Activated naive CD4-positive, alpha-beta T cell treated with anti-CD3 and anti-CD28 coated beads, Interleukin-2, amount 10 ng/mL, durations not matched to agents 7 days and 5 days (primary cell): ENCODE measurements around the gene AP4B1.
A peak's percentile ranks its signal among the peaks of the same experiment; 100 is the strongest.

Experiments used
- CTCF ChIA-PET: fragments of 350-600 bp; sonication (Branson Sonifier 250); formaldehyde crosslinking; loops from one replicate; lab custom pipeline; 2021; ENCODE audit warnings: antibody characterized with exemption; lab: Charles Lee
- DNase-seq: peaks from one replicate; pipeline ENCODE4 v3.0.0-alpha.2; 2020
- H3K27ac Mint-ChIP-seq: one replicate; pipeline ENCODE4 v1.8.0; 2021; ENCODE audit warnings: mild to moderate bottlenecking, moderate library complexity, mixed read lengths
- H3K27me3 Mint-ChIP-seq: one replicate; pipeline ENCODE4 v1.8.0; 2021; ENCODE audit warnings: mild to moderate bottlenecking, mixed read lengths
- H3K36me3 Mint-ChIP-seq: one replicate; pipeline ENCODE4 v1.8.0; 2021; ENCODE audit warnings: mixed read lengths
- H3K4me1 Mint-ChIP-seq: one replicate; pipeline ENCODE4 v1.8.0; 2021; ENCODE audit warnings: mixed read lengths
- H3K4me3 Mint-ChIP-seq: one replicate; pipeline ENCODE4 v1.8.0; 2021; ENCODE audit warnings: mild to moderate bottlenecking, moderate library complexity, mixed read lengths
- H3K9me3 Mint-ChIP-seq: one replicate; pipeline ENCODE4 v1.8.0; 2021; ENCODE audit warnings: mixed read lengths

The AP4B1 gene

DNA sequence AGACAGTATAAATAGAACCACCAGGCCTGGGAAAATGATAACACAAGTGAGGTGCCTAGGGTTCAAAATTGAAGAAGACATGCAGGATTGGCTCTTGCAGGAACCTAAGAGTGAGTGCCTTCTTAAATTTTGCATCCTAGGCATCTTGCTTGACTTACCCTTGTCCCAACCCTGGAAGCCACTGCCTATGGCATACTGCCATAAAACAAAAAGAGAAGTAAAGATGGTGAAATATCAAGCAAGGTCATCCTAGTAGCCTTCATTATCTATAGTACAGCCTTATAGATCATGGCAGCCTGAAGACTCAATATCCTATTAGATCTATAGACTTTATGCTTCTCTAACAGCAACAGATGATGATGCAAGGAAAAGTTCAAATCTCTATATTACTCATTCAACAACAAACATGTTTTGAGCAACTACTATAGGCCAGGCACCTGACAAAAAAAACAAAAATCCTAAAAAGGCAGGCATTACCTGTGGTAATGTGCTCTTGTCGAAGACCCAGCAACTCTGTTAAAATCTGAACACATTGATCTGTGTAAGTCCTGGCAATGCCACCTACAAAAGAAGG lies 6.3 kb downstream of the AP4B1 start:
- no peaks in the 10 kb centered on the region for H3K9me3 Mint-ChIP-seq
- H3K36me3 Mint-ChIP-seq, result peaks cover 83% of the 10 kb centered on the region
- H3K4me1 Mint-ChIP-seq, result peaks cover 42% of the 10 kb centered on the region
- DNase-seq, result no peak
- CTCF ChIA-PET, result interaction anchor here (1.5 kb wide), 1 partner anchor 17 kb away, joined by 4 read pairs; no protein-coding TSS in a partner anchor
- H3K4me3 Mint-ChIP-seq, result no peak overlapping the region
- H3K27me3 Mint-ChIP-seq, result no peaks in the 10 kb centered on the region
- peak overlapping the region; percentile 62 for H3K27ac Mint-ChIP-seq

DNA sequence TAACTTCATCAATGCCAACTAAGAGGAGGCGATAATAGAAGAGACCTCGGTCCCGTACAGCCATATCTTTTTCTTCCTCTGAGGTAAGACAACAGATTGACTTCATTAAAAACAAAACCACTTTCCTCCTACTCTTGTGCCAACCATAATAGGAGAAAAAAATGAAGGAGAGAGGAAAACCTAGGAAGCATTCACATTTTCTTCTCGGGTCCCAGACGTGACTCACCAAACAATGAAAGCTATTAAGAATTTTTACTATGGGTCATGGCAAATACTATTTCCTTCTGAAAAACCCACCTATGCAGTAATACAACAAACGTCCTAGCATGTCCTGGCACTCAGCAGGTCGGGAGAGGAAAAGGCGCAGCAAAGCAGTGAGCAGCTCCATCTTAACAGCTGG lies 8.6 kb downstream of the AP4B1 start:
- Mint-ChIP-seq H3K36me3 (peaks cover 62% of the 10 kb centered on the region), H3K9me3 (no peaks in the 10 kb centered on the region), H3K27ac (no peak overlapping the region), H3K27me3 (no peaks in the 10 kb centered on the region), H3K4me3 (no peak overlapping the region), H3K4me1 (peaks cover 18% of the 10 kb centered on the region)
- no peak for DNase-seq
- CTCF ChIA-PET, result no interaction called here

DNA sequence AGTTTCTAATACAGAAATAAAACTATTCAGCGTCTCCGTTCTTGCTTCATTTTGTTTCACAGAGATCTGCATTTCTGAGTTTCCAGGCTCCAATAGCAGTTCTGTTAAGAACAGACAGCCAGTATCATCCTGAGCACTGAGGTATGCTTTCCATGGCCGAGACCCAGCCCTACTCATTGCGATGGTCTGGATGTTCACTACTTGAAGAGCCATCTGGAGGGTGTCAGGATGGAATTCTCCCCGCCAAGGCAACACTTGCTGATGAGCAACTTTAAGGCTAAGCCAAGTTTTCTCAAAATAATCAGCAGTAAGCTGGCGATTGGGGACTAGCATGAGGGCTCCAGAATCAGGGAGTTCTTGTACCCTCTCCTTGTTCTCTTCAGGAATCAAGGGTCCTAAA lies 9.5 kb downstream of the AP4B1 start:
- Mint-ChIP-seq H3K9me3 (no peaks in the 10 kb centered on the region), H3K4me1 (peaks cover 20% of the 10 kb centered on the region), H3K27me3 (no peaks in the 10 kb centered on the region), H3K4me3 (no peak overlapping the region), H3K27ac (no peak overlapping the region), H3K36me3 (peaks cover 54% of the 10 kb centered on the region)
- CTCF ChIA-PET, result no interaction called here
- DNase-seq, result no peak

DNA sequence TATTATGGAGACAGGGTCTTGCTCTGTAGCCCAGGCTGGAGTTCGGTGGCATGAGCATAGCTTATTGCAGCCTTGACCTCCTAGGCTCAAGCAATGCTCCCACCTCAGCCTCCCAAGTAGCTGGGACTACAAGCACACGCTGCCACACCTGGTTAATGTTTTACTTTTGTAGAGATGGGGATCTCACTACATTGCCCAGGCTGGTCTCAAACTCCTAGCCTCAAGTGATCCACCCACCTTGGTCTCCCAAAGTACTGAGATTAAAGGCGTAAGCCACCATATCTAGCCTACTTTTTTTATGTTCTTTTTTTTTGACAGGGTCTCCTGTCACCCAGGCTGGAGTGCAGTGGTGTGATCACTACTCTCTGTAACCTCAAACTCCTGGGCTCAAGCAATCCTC lies 11.3 kb downstream of the AP4B1 start:
- Mint-ChIP-seq H3K4me1 (peaks cover 15% of the 10 kb centered on the region), H3K27ac (no peak overlapping the region), H3K9me3 (no peaks in the 10 kb centered on the region), H3K36me3 (peaks cover 39% of the 10 kb centered on the region), H3K27me3 (no peaks in the 10 kb centered on the region), H3K4me3 (no peak overlapping the region)
- DNase-seq, result no peak
- CTCF ChIA-PET, result interaction anchor here (1.1 to 1.3 kb wide), 2 partner anchors 12 to 19 kb away, joined by 3 to 4 read pairs; no protein-coding TSS in a partner anchor

DNA sequence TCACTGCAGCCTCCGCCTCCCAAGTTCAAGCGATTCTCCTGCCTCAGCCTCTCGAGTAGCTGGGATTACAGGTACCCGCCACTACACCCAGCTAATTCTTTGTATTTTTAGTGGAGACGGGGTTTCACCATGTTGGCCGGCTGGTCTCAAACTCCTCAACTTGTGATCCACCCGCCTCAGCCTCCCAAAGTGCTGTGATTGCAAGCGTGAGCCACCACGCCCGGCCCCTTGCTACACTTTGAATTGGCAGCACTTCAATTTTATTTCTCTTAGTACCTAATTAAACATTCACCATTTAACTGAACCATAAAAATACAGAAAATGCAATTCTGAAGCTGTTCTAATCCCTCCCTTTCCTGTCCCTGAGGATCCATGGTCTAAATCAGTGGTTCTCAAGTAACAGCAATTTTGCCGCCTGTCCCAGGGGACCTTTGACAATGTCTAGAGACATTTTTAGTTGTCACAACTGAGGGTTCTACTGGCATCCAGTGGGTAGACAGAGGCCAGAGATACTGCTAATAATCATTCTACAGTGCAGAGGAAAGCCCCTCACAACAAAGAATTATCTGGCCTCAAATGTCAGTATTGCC lies 12.9 kb downstream of the AP4B1 start:
- Mint-ChIP-seq H3K9me3 (no peaks in the 10 kb centered on the region), H3K4me3 (no peak overlapping the region), H3K27me3 (no peaks in the 10 kb centered on the region), H3K27ac (no peak overlapping the region), H3K4me1 (peaks cover 27% of the 10 kb centered on the region), H3K36me3 (peaks cover 28% of the 10 kb centered on the region)
- CTCF ChIA-PET, result no interaction called here
- DNase-seq, result no peak

GRCh38 chr1:113890816-113891215 lies 13.8 kb downstream of the AP4B1 start:
- Mint-ChIP-seq H3K4me3 (no peak overlapping the region), H3K9me3 (no peaks in the 10 kb centered on the region), H3K36me3 (peaks cover 24% of the 10 kb centered on the region), H3K4me1 (peaks cover 34% of the 10 kb centered on the region), H3K27ac (no peak overlapping the region), H3K27me3 (no peaks in the 10 kb centered on the region)
- CTCF ChIA-PET, result no interaction called here
- DNase-seq, result no peak

GRCh38 chr1:113887402-113888175 lies 17.0 kb downstream of the AP4B1 start, which contains the start of gene BCL2L15:
Gene BCL2L15, minus strand, starts transcription at chr1:113887581. Its CDS starts 206 bp downstream, at chr1:113887375.
- peaks cover 39% of the 10 kb centered on the region for H3K4me1 Mint-ChIP-seq
- H3K4me3 Mint-ChIP-seq, result peak within 1 kb of the TSS; percentile 15
- CTCF ChIA-PET, result no interaction called here
- no peaks in the 10 kb centered on the region for H3K9me3 Mint-ChIP-seq
- no peak for DNase-seq
- peak within 1 kb of the TSS; percentile 22 for H3K27ac Mint-ChIP-seq
- no peaks in the 10 kb centered on the region for H3K27me3 Mint-ChIP-seq
- H3K36me3 Mint-ChIP-seq, result peaks cover 8% of the 10 kb centered on the region

- peaks cover 6% of the 10 kb centered on the region for H3K36me3 Mint-ChIP-seq
- H3K27me3 Mint-ChIP-seq, result no peaks in the 10 kb centered on the region
- peak overlapping the region; percentile 22 for H3K27ac Mint-ChIP-seq
- peaks cover 40% of the 10 kb centered on the region for H3K4me1 Mint-ChIP-seq
- no peaks in the 10 kb centered on the region for H3K9me3 Mint-ChIP-seq
- peak overlapping the region; percentile 15 for H3K4me3 Mint-ChIP-seq
- CTCF ChIA-PET, result no interaction called here
- no peak for DNase-seq
Measured at GRCh38 chr1:113886417-113887401, 17.9 kb downstream of the AP4B1 start.

- DNase-seq, result no peak
- Mint-ChIP-seq H3K4me1 (peaks cover 47% of the 10 kb centered on the region), H3K27ac (no peak overlapping the region), H3K4me3 (no peak overlapping the region), H3K9me3 (peaks cover 2% of the 10 kb centered on the region), H3K36me3 (peaks cover 16% of the 10 kb centered on the region), H3K27me3 (no peaks in the 10 kb centered on the region)
- CTCF ChIA-PET, result interaction anchor here (0.6 to 2.8 kb wide), 4 partner anchors 11 to 46 kb away, joined by 3 to 12 read pairs (median 4); partner anchors contain the start of gene AP4B1
Measured at GRCh38 chr1:113881661-113882060, 22.9 kb downstream of the AP4B1 start.

DNA sequence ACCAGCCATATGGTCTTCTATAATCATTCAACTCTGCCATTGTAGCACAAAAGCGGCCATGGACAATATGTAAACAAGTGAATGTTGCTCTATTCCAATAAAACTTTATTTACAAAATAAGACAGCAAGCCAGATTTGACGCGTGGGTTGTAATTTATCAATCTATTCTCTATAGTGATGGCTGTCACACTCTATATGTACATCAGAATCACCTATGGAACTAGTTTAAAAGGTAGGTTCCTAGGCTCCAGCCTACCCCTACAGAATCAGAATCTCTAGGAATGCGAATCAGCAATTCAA lies 24.9 kb downstream of the AP4B1 start:
- Mint-ChIP-seq H3K4me3 (no peak overlapping the region), H3K4me1 (peaks cover 56% of the 10 kb centered on the region), H3K27me3 (no peaks in the 10 kb centered on the region), H3K36me3 (peaks cover 10% of the 10 kb centered on the region), H3K9me3 (peaks cover 2% of the 10 kb centered on the region), H3K27ac (no peak overlapping the region)
- CTCF ChIA-PET, result interaction anchor here (1.3 to 2.8 kb wide), 2 partner anchors 10 to 24 kb away, joined by 7 to 12 read pairs; partner anchors contain the start of gene AP4B1
- no peak for DNase-seq

- Mint-ChIP-seq H3K4me3 (no peak overlapping the region), H3K27ac (no peak overlapping the region), H3K9me3 (peaks cover 2% of the 10 kb centered on the region), H3K27me3 (no peaks in the 10 kb centered on the region), H3K4me1 (peaks cover 74% of the 10 kb centered on the region), H3K36me3 (peaks cover 12% of the 10 kb centered on the region)
- CTCF ChIA-PET, result interaction anchor here (0.7 to 1.9 kb wide), 2 partner anchors 26 to 28 kb away, joined by 4 to 7 read pairs; partner anchors contain the start of gene AP4B1
- DNase-seq, result no peak
Measured at GRCh38 chr1:113876176-113876575, 28.4 kb downstream of the AP4B1 start.

GRCh38 chr1:113875714-113876113 lies 28.9 kb downstream of the AP4B1 start:
- Mint-ChIP-seq H3K4me3 (no peak overlapping the region), H3K27me3 (no peaks in the 10 kb centered on the region), H3K36me3 (peaks cover 12% of the 10 kb centered on the region), H3K9me3 (peaks cover 2% of the 10 kb centered on the region), H3K27ac (no peak overlapping the region), H3K4me1 (peaks cover 70% of the 10 kb centered on the region)
- CTCF ChIA-PET, result interaction anchor here (1.2 to 1.9 kb wide), 2 partner anchors 29 to 40 kb away, joined by 4 to 7 read pairs; partner anchors contain the start of gene AP4B1
- no peak for DNase-seq

DNA sequence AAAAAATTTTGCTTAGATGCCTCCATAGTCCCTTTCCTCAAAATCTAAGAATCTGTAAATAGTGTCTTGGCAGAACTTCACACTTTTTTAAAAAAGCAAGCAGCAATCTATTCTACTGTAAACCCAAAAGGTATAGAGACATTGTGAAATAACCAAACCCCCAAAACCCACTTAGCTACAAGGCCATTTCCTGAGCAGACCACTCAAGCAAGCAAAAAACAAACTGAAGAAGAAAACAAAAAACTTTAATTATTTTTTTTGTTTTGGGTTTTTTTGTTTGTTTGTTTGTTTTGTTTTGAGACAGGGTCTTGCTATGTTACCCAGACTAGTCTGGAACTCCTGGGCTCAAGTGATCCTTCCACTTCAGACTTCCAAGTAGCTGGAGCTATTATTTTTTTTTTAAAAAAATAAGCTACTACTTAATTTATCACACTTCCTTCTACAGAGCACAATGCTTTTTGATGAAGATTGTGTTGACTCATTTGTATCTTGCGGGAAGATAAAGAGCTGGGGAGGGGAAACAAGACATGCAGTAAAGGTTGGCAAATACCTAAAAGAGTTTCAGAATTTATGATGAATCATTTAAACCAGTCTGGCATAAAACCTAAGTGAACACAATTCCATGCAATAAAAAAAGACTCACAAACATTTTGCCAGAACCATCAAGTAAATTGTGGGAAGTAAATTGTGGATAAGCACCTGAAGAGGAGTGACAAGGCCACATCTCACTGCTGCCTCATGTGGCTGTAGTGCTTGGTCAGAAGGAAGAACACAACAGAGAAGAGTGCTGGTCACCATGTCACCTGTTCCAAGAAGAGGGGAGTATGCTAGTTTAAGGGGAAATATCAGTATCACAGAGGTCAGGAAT lies 30.4 kb downstream of the AP4B1 start:
- CTCF ChIA-PET, result interaction anchor here (0.5 to 1.6 kb wide), 5 partner anchors 14 to 31 kb away, joined by 3 to 5 read pairs (median 3); partner anchors contain the start of genes AP4B1 and DCLRE1B
- Mint-ChIP-seq H3K27ac (peak overlapping the region; percentile 77), H3K4me3 (no peak overlapping the region), H3K4me1 (peaks cover 67% of the 10 kb centered on the region), H3K27me3 (no peaks in the 10 kb centered on the region), H3K36me3 (peaks cover 17% of the 10 kb centered on the region), H3K9me3 (no peaks in the 10 kb centered on the region)
- DNase-seq, result no peak
